Measurements from ENCODE around the gene IPO4. TPM values are rescaled to one million over a fixed set of nuclear protein-coding genes. Genes with fewer than 3 reads are reported as not detected.
A peak's percentile ranks its signal among the peaks of the same experiment; 100 is the strongest.

Gene IPO4
- total and polyA plus RNA-seq, 2 of the 13 experiments (the other 11 are each of a cell fraction or from before 2014, with no cell fraction given): 39.0 to 179 TPM

DNA sequence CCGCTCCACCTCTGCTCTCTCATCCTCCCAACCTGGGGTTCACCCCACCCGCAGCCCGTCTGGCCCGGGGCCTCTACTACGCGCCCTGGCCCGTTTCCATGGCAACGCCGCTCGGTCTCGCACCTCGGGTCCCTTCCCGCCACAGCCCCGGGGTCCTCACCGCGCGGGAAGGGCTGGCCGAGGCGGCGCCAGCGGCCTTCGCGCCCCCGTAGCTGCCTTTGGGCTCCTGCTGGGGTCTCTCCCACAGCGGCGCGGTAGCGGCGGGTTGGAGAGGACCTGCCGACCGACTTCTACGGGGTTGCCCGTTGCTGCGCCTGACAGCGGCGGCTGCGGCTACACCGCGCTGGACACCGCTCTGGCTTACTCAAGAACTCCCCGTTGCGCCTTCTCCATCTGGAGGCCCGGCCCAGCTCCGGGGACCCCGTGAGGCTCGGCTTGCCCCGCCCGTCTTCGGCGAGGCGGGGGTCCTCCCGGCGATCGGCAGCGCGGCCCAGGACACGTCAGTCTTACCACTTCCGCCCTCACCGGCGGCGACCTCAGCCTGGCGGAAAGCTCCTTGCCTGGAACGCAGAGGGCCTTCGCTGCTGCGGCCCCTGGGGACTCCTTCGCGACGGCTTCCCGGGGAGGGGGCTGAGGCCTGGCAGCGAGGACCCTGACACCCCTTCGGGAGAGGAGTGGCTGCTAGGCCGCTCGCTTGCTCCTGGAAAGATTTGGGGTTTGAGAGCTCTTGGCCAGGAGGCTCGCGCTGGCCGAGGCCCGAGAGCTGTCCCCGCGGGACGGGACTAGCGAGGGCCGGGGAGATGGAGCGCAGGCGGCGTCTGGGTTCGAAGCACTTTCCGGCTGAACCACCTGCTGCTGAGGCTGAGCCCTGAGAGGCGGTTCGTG is 6.8 kb upstream of the IPO4 start, which contains the start of gene TM9SF1 (continued):
- peak; percentile 71; the same call in 1 of the 2 replicates for TF ChIP-seq ONECUT2 (CRISPR knock-in tag; IDR thresholded peaks at IDR 0.05)
- TF ChIP-seq, protein P1, sequence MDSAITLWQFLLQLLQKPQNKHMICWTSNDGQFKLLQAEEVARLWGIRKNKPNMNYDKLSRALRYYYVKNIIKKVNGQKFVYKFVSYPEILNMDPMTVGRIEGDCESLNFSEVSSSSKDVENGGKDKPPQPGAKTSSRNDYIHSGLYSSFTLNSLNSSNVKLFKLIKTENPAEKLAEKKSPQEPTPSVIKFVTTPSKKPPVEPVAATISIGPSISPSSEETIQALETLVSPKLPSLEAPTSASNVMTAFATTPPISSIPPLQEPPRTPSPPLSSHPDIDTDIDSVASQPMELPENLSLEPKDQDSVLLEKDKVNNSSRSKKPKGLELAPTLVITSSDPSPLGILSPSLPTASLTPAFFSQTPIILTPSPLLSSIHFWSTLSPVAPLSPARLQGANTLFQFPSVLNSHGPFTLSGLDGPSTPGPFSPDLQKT (CRISPR knock-in tag; IDR thresholded peaks at IDR 0.05; ENCODE audit: borderline replicate concordance): peak; percentile 82; the same call in 1 of the 2 replicates
- TF ChIP-seq TP53 (CRISPR knock-in tag; conservative IDR thresholded peaks at IDR 0.05): peak; percentile 43
- peak; percentile 97 for TF ChIP-seq ZBTB42 (CRISPR knock-in tag; IDR thresholded peaks at IDR 0.05)
- peak; percentile 98 for TF ChIP-seq SIN3A (IDR thresholded peaks at IDR 0.05; ENCODE audit: borderline replicate concordance, low read depth, low read length)
- peak; percentile 98 for TF ChIP-seq IRX3 (CRISPR knock-in tag; IDR thresholded peaks at IDR 0.05; ENCODE audit: borderline replicate concordance, low read depth)
- TF ChIP-seq, protein P2, sequence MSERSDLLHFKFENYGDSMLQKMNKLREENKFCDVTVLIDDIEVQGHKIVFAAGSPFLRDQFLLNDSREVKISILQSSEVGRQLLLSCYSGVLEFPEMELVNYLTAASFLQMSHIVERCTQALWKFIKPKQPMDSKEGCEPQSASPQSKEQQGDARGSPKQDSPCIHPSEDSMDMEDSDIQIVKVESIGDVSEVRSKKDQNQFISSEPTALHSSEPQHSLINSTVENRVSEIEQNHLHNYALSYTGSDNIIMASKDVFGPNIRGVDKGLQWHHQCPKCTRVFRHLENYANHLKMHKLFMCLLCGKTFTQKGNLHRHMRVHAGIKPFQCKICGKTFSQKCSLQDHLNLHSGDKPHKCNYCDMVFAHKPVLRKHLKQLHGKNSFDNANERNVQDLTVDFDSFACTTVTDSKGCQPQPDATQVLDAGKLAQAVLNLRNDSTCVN (CRISPR knock-in tag; IDR thresholded peaks at IDR 0.05; ENCODE audit: borderline replicate concordance): peak; percentile 51
- TF ChIP-seq FOXK2 (IDR thresholded peaks at IDR 0.05): no peak
- TF ChIP-seq ZNF788 (CRISPR knock-in tag; IDR thresholded peaks at IDR 0.05; ENCODE audit: borderline replicate concordance): peak; percentile 100
- no peak for TF ChIP-seq ZC3H13 (CRISPR knock-in tag; IDR thresholded peaks at IDR 0.05)
- TF ChIP-seq, protein P3, sequence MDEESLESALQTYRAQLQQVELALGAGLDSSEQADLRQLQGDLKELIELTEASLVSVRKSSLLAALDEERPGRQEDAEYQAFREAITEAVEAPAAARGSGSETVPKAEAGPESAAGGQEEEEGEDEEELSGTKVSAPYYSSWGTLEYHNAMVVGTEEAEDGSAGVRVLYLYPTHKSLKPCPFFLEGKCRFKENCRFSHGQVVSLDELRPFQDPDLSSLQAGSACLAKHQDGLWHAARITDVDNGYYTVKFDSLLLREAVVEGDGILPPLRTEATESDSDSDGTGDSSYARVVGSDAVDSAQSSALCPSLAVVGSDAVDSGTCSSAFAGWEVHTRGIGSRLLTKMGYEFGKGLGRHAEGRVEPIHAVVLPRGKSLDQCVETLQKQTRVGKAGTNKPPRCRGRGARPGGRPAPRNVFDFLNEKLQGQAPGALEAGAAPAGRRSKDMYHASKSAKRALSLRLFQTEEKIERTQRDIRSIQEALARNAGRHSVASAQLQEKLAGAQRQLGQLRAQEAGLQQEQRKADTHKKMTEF (CRISPR knock-in tag; IDR thresholded peaks at IDR 0.05): peak; percentile 100
- peak; percentile 99 for TF ChIP-seq GLI4 (CRISPR knock-in tag; IDR thresholded peaks at IDR 0.05; ENCODE audit: borderline replicate concordance)
- TF ChIP-seq FOXA1 (IDR thresholded peaks at IDR 0.05): no peak
- peak; percentile 5; the same call in 1 of the 2 replicates for TF ChIP-seq FOXA1 (CRISPR knock-in tag; IDR thresholded peaks at IDR 0.05)
- TF ChIP-seq RCOR2 (CRISPR knock-in tag; IDR thresholded peaks at IDR 0.05): peak; percentile 80; the same call in 1 of the 2 replicates
- peak; percentile 77 for TF ChIP-seq FOXJ3 (CRISPR knock-in tag; IDR thresholded peaks at IDR 0.05; ENCODE audit: borderline replicate concordance)
- TF ChIP-seq, protein P4, sequence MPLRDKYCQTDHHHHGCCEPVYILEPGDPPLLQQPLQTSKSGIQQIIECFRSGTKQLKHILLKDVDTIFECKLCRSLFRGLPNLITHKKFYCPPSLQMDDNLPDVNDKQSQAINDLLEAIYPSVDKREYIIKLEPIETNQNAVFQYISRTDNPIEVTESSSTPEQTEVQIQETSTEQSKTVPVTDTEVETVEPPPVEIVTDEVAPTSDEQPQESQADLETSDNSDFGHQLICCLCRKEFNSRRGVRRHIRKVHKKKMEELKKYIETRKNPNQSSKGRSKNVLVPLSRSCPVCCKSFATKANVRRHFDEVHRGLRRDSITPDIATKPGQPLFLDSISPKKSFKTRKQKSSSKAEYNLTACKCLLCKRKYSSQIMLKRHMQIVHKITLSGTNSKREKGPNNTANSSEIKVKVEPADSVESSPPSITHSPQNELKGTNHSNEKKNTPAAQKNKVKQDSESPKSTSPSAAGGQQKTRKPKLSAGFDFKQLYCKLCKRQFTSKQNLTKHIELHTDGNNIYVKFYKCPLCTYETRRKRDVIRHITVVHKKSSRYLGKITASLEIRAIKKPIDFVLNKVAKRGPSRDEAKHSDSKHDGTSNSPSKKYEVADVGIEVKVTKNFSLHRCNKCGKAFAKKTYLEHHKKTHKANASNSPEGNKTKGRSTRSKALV (CRISPR knock-in tag; IDR thresholded peaks at IDR 0.05): peak; percentile 97
- TF ChIP-seq ZNF329 (CRISPR knock-in tag; IDR thresholded peaks at IDR 0.05; ENCODE audit: low read depth): peak; percentile 92
- no peak for TF ChIP-seq MED8 (CRISPR knock-in tag; IDR thresholded peaks at IDR 0.05; ENCODE audit: insufficient replicate concordance)
- TF ChIP-seq ZNF724P (CRISPR knock-in tag; IDR thresholded peaks at IDR 0.05; ENCODE audit: borderline replicate concordance): peak; percentile 77; the same call in 1 of the 2 replicates
- peak; percentile 95 for TF ChIP-seq ARID2 (CRISPR knock-in tag; IDR thresholded peaks at IDR 0.05; ENCODE audit: borderline replicate concordance)
- peak; percentile 41 for TF ChIP-seq TBX3 (IDR thresholded peaks at IDR 0.05; ENCODE audit: borderline replicate concordance)
- peak; percentile 95 for TF ChIP-seq FOXC1 (CRISPR knock-in tag; IDR thresholded peaks at IDR 0.05; ENCODE audit: borderline replicate concordance)
- peak; percentile 96 for TF ChIP-seq ZNF333 (CRISPR knock-in tag; IDR thresholded peaks at IDR 0.05; ENCODE audit: borderline replicate concordance)

Data from HepG2 (cell line).